SH-SY5Y (cell line): ENCODE data around the gene SLC9A7.

Source experiments
- GATA2 ChIP-seq: IDR thresholded peaks from 2 replicates; pipeline ENCODE4 v1.6.1; 2011; ENCODE audit warnings: mild to moderate bottlenecking, low read depth, low read length
- GATA3 ChIP-seq: IDR thresholded peaks from 2 replicates; pipeline ENCODE4 v1.6.1; 2011; ENCODE audit warnings: low read depth, mild to moderate bottlenecking, low read length, moderate library complexity

GRCh38 chrX:46643636-46644035 lies 115.3 kb downstream of the SLC9A7 start:
- no peak for TF ChIP-seq GATA3
- no peak for TF ChIP-seq GATA2
